Transverse colon (tissue), 4 donors: ENCODE data around the gene SMAD6. TPM values are rescaled to one million over a fixed set of nuclear protein-coding genes. Genes with fewer than 3 reads are reported as not detected.

ENCODE experiments used
- DNase-seq: peaks from one replicate; pipeline ENCODE4 v3.0.0-alpha.2; 2019
- H3K27ac ChIP-seq, 4 donors: fragments of 200-600 bp; sonication (generic); 2 replicates each; pipeline ENCODE4 v1.5.1; 2016 to 2018; ENCODE audit warnings: inconsistent platforms in 4 of 4
- H3K27me3 ChIP-seq: fragments of 200-600 bp; sonication (generic); 2 replicates; pipeline ENCODE4 v1.5.1; 2017; ENCODE audit warnings: inconsistent platforms
- H3K36me3 ChIP-seq, 4 donors: fragments of 200-600 bp; sonication (generic); 2 replicates each; pipeline ENCODE4 v1.5.1; 2017 to 2019; ENCODE audit warnings: inconsistent platforms in 4 of 4
- H3K4me1 ChIP-seq, 4 donors: fragments of 200-600 bp; sonication (generic); 2 replicates each; pipeline ENCODE4 v1.5.1; 2017 to 2020; ENCODE audit warnings: inconsistent platforms in 4 of 4
- H3K4me3 ChIP-seq, 4 donors: fragments of 200-600 bp; sonication (generic); 1 replicate in 1 of 4; 2 replicates in 3 of 4; pipeline versions ENCODE4 v1.5.1 to v1.6.1; 2017 to 2019; ENCODE audit warnings: inconsistent platforms in 4 of 4
- H3K9me3 ChIP-seq, 2 donors: fragments of 200-600 bp; sonication (generic); 2 replicates each; pipeline ENCODE4 v1.5.1; 2017 to 2019; ENCODE audit warnings: inconsistent platforms in 2 of 2
- EP300 ChIP-seq: sonication (generic); formaldehyde crosslinking; IDR thresholded peaks from one replicate; pipeline ENCODE4 v1.6.1; 2017; ENCODE audit warnings: antibody characterized with exemption, low read depth
- POLR2A ChIP-seq: fragments of 450-650 bp; IDR thresholded peaks from one replicate; pipeline ENCODE4 v1.6.1; 2016; ENCODE audit warnings: antibody characterized with exemption, mild to moderate bottlenecking, moderate library complexity
- POLR2AphosphoS5 ChIP-seq, 3 donors: sonication (generic); formaldehyde crosslinking; IDR thresholded peaks; one replicate each; pipeline ENCODE4 v1.6.1; 2016; ENCODE audit warnings: antibody characterized with exemption in 3 of 3
- WGBS, 2 donors: methylation state at CpG; one replicate each; pipeline ENCODE4 v1.1.5; 2018; ENCODE audit warnings: low coverage in 1 of 2; 5-methylcytosine and 5-hydroxymethylcytosine counted together
- in situ Hi-C, 4 donors: fragments of 200-750 bp; cut with MboI; loops; one replicate each; pipeline versions ENCODE4 v1.15.0 to v1.15.1; 2017; ENCODE audit warnings: low sequenced_read_pairs in 3 of 4, low pct_ligation_motif_present in 1 of 4, low pct_unique_long_range_greater_than_20kb in 1 of 4
- intact Hi-C: fragments of 100-400 bp; cut with DNase I; formaldehyde crosslinking; loops from one replicate; pipeline ENCODE4 v1.15.1; 2023; ENCODE audit warnings: low total_unique reads
- total RNA-seq, 4 donors: library from RNA; depleted of rRNA; stranded (reverse); fragments of >200 nt; gene quantifications; one replicate each; pipeline ENCODE4 v1.1.0, GENCODE V29; 2016
- TF ChIP-seq, protein P1 (sequence below), 5 experiments: fragments of 200-600 bp in 3 of 5; fragments of 450-650 bp in 2 of 5; sonication (generic) in 3 of 5; IDR thresholded peaks; 1 replicate in 2 of 5; 2 replicates in 3 of 5; pipeline ENCODE4 v1.5.1; 2016 to 2017; ENCODE audit warnings: antibody characterized with exemption in 5 of 5, inconsistent platforms in 3 of 5, mild to moderate bottlenecking in 2 of 5, moderate library complexity in 1 of 5

SMAD6 gene
- total RNA-seq, 4 donors from 2014 or later = 6.7 to 214 (median 9.3) TPM

DNA sequence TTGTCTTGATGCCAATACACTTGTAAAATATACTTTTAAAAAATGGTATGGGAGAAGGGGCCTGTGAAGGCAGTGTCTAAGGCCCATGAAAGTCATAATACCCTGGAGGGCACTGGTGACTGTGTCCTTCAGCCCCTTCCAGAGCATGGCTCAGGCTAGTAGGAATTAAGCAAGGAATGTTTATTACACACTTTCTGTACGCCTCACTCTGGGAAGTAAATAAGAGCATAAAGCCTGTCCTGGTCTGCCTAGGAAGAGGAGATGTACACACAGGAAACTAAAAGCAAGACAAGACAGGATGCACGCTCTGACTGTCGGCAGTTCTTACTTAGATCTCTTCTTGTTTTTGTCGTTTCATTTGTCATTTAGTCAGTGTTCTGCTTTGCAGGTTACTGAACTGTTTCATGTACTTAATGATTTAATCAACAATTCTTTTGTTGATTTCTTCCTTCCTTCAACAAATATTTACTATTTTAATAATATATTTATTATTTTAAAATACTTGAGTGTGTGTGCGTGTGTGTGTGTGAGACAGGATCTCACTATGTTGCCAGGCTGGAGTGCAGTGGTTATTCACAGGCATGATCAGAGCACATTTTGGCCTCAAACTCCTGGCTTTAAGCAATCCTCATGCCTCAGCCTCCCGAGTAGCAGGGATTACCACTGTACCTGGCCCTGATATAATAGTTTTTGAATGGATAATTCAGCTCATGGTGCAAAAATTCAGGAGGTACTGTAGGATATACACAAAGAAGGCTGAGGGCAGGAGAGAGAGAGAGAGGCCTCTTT lies 9.0 kb upstream of the SMAD6 start:
- WGBS, 2 donors = 53 to 58% methylated on average over 4 to 6 of the region's 6 CpGs
- no peak overlapping the region for H3K4me3 ChIP-seq
- no peaks in the 10 kb centered on the region for H3K36me3 ChIP-seq
- H3K9me3 ChIP-seq = no peaks in the 10 kb centered on the region
- no peak for DNase-seq
- H3K27ac ChIP-seq = peak overlapping the region in 2 of 4 donors; percentile 31 to 41
- in situ Hi-C loops (loop anchor here in 1 of 4 donors (10.0 kb wide), 1 partner anchor 88 kb away; no protein-coding TSS in a partner anchor), intact Hi-C loops (no loop called here)
- no peak for TF ChIP-seq POLR2A
- TF ChIP-seq EP300 = no peak
- TF ChIP-seq, protein P1, sequence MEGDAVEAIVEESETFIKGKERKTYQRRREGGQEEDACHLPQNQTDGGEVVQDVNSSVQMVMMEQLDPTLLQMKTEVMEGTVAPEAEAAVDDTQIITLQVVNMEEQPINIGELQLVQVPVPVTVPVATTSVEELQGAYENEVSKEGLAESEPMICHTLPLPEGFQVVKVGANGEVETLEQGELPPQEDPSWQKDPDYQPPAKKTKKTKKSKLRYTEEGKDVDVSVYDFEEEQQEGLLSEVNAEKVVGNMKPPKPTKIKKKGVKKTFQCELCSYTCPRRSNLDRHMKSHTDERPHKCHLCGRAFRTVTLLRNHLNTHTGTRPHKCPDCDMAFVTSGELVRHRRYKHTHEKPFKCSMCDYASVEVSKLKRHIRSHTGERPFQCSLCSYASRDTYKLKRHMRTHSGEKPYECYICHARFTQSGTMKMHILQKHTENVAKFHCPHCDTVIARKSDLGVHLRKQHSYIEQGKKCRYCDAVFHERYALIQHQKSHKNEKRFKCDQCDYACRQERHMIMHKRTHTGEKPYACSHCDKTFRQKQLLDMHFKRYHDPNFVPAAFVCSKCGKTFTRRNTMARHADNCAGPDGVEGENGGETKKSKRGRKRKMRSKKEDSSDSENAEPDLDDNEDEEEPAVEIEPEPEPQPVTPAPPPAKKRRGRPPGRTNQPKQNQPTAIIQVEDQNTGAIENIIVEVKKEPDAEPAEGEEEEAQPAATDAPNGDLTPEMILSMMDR (IDR thresholded peaks at IDR 0.05) = no peak
- no peak for TF ChIP-seq POLR2AphosphoS5 (IDR thresholded peaks at IDR 0.05)
- no peaks in the 10 kb centered on the region for H3K27me3 ChIP-seq
- H3K4me1 ChIP-seq = no peaks in the 10 kb centered on the region

- H3K27me3 ChIP-seq = no peaks in the 10 kb centered on the region
- no peaks in the 10 kb centered on the region for H3K36me3 ChIP-seq
- H3K4me1 ChIP-seq = peaks cover 0 to 10% (median 6%) of the 10 kb centered on the region in 4 donors
- H3K4me3 ChIP-seq = no peak overlapping the region
- 93 to 96% methylated on average over 4 of the region's 4 CpGs for WGBS, 2 donors
- no peaks in the 10 kb centered on the region for H3K9me3 ChIP-seq
- H3K27ac ChIP-seq = no peak overlapping the region
- intact Hi-C loops (no loop called here), in situ Hi-C loops (loop anchor here in 1 of 4 donors (10.0 kb wide), 1 partner anchor 92 kb away; no protein-coding TSS in a partner anchor)
- TF ChIP-seq, protein P1 (IDR thresholded peaks at IDR 0.05) = no peak
- TF ChIP-seq POLR2AphosphoS5 (IDR thresholded peaks at IDR 0.05) (no peak), POLR2A (no peak)
- DNase-seq = no peak
Observed at GRCh38 chr15:66696770-66697169, 5.3 kb upstream of the SMAD6 start.

- in situ Hi-C loops = loop anchor here in 1 of 4 donors (10.0 kb wide), 1 partner anchor 94 kb away; no protein-coding TSS in a partner anchor
Observed at GRCh38 chr15:66698318-66698961, 3.6 kb upstream of the SMAD6 start.

DNA sequence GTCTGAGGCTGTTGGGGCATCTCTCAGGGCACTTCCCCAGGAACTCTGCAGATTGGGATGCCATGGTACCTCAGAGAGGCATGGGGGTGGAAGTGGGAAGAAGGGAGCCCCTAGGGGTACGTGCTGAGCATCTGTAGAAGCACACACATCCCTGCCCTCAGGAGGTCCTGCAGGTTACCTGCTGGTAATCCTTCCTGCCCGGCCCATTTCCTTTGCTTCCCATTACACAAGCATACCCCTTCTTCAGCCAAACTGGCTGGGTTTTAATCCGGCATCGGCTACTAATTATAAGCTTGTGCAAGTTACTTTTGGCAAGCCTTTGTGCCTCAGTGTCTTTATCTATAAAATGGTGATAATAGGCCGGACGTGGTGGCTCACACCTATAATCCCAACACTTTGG lies 3.1 kb upstream of the SMAD6 start:
- TF ChIP-seq POLR2A (no peak), EP300 (no peak), POLR2AphosphoS5 (IDR thresholded peaks at IDR 0.05) (no peak)
- TF ChIP-seq, protein P1 (IDR thresholded peaks at IDR 0.05) = no peak
- H3K9me3 ChIP-seq = no peaks in the 10 kb centered on the region
- DNase-seq = no peak
- WGBS, 2 donors = 92 to 100% methylated on average over 2 to 6 of the region's 6 CpGs
- in situ Hi-C loops = loop anchor here in 1 of 4 donors (10.0 kb wide), 1 partner anchor 94 kb away; no protein-coding TSS in a partner anchor
- H3K27me3 ChIP-seq = no peaks in the 10 kb centered on the region
- no peak overlapping the region for H3K4me3 ChIP-seq
- no peaks in the 10 kb centered on the region for H3K36me3 ChIP-seq
- intact Hi-C loops = no loop called here
- no peak overlapping the region for H3K27ac ChIP-seq
- H3K4me1 ChIP-seq = peaks cover 0 to 19% (median 13%) of the 10 kb centered on the region in 4 donors

More at GRCh38 chr15:66698318-66698961, 3.6 kb upstream of the SMAD6 start:
- no peaks in the 10 kb centered on the region for H3K36me3 ChIP-seq
- no peak overlapping the region for H3K4me3 ChIP-seq
- no peaks in the 10 kb centered on the region for H3K27me3 ChIP-seq
- TF ChIP-seq POLR2A (no peak), POLR2AphosphoS5 (IDR thresholded peaks at IDR 0.05) (no peak)
- TF ChIP-seq, protein P1 (IDR thresholded peaks at IDR 0.05) = peak; percentile 71 to 83 (median 74)
- no peaks in the 10 kb centered on the region for H3K9me3 ChIP-seq
- intact Hi-C loops = no loop called here
- peak; percentile 76 for DNase-seq
- peaks cover 0 to 18% (median 11%) of the 10 kb centered on the region in 4 donors for H3K4me1 ChIP-seq
- WGBS, 2 donors = 24 to 43% methylated on average over 1 to 6 of the region's 6 CpGs
- H3K27ac ChIP-seq = no peak overlapping the region
